D341Med (cell line): Measurements from ENCODE around the gene RTKN.
A peak's percentile ranks its signal among the peaks of the same experiment; 100 is the strongest.

Experiments
- DNase-seq: peaks from one replicate; pipeline ENCODE4 v3.0.0; 2012; ENCODE audit warnings: low spot score

Gene RTKN

DNA sequence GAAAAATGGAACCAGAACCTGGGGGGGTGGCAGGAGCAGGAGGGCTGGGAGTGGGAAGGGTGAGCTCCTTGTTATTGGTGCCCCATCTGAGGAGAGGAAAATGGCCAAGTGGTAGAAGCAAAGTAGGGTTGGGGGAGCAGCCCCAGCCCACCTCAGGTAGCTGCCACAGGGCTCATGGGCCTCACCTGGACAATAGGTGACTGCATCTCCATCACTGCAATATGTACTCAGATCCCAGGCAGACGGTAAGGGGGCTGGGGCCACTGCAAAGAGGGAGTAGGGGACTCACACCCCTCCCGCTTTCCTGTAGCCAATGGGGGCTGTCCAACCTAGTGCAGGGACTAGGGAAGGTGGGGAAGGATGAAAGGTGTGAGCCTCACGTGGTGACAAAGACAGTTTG, 24.5 kb downstream of the RTKN start:
- no peak for DNase-seq

DNA sequence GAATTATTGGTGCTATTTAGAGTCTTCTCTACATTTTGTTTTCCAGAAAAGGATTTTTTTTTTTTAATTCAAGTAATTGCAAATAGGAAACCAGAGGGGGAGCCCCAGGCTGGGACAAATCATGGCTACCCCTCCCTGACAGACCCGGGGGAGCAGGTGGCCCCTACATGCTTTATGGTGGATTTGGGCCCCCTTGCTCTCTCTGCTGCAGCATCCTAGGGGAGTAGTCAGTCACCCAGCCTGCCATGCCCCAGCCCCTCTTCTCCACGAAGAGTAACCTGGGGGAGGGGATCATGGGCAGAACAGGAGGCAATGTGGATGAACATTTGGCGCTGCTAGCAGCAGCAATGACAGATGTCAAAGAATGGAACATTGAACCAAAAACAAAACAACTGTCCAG, 25.0 kb downstream of the RTKN start:
- peak; percentile 13 for DNase-seq

DNA sequence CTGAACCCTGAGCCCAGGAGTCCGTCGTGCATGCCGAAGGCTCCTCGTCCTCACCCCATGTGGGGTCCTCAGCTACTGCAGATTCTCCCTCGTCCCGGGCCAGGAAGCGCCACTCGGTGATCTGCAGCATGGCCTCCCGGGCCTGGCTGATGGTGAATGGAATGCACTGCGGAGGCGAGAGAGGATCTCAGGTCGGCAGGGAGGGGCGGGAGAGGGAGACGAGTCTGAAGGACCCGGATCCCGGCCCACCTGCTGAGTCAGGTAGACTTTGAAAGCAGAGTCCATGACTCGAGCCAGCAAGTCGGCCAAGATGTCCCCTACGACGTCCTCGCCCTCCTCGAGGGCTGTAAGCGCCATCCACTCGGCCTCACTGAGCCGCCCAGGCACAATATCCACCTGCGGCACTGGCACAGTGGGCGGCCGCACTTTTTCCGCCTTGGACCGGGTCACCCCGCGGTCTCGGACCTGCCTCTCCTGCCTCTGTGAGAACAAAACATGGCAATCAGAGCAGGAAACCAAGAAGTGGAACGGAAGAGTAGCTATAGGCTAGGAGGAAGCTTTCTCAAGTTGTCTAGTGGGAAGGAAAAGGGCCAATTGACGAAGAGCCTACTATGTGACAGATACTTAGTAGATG, 25.9 kb downstream of the RTKN start:
- DNase-seq = peak; percentile 14

GRCh38 chr2:74414881-74415761, 26.6 kb downstream of the RTKN start:
- DNase-seq = no peak

- no peak for DNase-seq
These were observed 27.3 kb downstream of the RTKN start for GRCh38 chr2:74414441-74414840.

GRCh38 chr2:74413001-74413698, 28.6 kb downstream of the RTKN start:
- DNase-seq = no peak

- DNase-seq = no peak
These were observed 34.1 kb downstream of the RTKN start for GRCh38 chr2:74407682-74408081.

DNA sequence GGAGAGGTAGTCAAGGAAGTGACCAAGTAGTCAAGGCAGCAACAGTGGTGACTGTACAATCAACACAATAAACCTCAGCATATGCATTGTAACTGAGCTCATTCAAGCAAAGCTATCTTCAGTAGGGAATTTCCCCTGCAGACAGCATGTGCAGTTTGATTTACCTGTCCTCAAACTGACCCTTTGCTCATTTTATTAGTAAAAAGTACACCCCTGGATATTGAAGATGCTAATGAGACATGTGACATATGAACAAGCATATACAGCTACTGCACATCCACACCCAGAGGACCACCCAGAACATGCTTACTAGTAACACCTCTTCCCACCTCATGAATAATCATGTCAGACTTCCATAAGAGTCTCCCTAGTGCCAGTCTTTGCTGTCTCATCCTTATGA, 35.7 kb downstream of the RTKN start:
- DNase-seq = no peak

DNA sequence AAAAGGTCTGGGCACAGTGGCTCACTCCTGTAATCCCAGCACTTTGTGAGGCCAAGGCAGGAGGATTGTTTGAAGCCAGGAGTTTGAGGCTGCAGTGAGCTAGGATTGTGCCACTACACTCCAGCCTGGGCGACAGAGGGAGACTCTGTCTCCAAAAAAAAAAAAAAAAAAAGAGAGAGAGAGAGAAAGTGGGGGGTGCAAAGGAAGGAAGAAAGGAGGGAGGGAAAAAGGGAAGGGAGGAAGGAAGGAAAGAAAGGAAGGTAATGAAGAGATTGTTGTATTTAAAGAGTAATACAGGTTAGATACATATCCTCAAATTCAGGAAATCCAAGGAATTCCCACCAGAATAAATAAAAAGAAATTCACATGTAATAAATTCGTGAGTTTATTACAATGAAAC, 39.8 kb downstream of the RTKN start:
- DNase-seq = no peak

- DNase-seq = peak; percentile 49
These were observed 42.0 kb downstream of the RTKN start for GRCh38 chr2:74399785-74400184.

DNA sequence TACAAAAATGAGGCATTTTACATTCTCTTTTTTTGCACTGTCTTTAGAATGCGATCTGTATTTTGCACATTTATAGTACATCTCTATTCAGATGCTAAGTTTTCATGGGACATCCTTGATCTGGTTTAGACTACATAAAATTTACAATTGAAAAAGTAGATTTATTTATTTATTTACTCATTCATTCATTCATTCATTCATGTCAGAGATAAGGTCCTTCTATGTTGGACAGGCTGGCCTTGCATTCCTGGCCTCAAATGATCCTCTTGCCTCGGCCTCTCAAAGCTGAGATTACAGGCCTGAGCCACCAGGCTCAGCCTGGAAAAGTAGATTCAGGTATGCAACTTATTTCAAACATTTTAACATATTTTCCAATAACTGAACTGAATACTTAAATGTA, 45.6 kb downstream of the RTKN start:
- DNase-seq = no peak

DNA sequence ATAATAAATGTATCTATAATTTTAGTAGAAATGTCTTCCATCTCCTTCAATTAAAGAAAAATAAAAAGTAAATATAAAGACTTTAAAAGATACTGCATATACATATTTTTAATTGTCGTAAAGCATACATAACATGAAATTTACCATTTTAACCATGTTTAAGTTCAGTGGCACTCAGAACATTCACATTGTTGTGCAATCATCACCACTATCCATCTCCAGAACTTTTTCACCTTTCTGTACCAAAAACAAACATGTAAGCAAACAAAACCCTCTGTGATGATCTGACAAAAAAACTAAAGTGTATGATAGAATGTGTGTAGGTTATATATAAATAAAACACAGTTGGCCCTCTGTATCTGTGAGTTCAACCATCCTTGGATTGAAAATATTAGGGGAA, 48.2 kb downstream of the RTKN start:
- DNase-seq = no peak

DNA sequence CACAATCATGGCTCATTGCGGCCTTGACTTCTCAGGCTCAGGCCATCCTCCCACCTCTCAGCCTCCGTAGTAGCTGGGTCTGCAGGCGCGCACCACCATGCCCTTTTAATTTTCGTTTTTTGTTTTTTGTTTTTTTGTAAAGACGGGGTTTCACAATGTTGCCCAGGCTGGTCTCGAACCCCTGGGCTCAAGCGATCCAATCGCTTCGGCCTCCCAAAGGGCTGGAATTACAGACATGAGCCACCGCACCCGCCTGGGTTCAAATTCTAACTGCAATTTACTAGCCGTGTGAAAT, 49.3 kb downstream of the RTKN start:
- no peak for DNase-seq

- DNase-seq = peak; percentile 91
These were observed 49.9 kb downstream of the RTKN start for GRCh38 chr2:74391580-74392448.

DNA sequence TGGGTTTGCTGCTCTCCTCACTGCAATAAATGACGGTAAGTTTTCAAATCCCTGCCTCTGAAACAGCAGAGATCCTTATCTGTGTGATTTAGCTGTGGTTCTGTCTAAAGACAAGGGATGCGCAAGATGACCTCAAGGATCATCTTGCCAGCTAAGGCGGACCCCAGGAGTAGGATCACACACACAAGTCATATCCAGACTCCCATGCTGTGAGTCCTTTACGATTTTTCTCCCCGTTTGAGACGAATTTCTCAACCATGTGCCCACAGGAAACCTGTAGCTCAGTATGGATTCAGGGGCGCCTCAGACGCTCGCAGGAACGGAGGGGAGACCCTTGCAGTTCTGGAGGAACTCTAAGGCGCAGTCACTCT, 50.5 kb downstream of the RTKN start:
- no peak for DNase-seq

DNA sequence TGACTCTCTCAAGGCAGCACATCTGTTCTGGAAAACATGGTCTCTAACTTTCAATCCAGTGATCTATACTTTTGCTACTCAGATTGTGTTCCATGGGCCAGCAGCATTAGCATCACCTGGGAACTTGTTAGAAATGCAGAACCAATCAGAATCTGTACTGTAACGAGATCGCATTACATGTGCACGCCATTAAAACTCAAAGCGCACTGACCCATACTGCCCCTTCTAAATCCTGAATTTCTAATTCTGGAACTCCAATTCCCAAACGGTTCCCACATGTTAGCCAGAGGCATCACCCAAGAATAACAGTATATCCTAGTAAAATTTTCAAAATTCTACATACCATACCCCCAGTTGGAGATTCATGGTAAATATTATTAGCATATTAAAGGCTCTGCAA, 51.1 kb downstream of the RTKN start:
- DNase-seq = no peak

- DNase-seq = no peak
These were observed 54.4 kb downstream of the RTKN start for GRCh38 chr2:74387346-74387745.

DNA sequence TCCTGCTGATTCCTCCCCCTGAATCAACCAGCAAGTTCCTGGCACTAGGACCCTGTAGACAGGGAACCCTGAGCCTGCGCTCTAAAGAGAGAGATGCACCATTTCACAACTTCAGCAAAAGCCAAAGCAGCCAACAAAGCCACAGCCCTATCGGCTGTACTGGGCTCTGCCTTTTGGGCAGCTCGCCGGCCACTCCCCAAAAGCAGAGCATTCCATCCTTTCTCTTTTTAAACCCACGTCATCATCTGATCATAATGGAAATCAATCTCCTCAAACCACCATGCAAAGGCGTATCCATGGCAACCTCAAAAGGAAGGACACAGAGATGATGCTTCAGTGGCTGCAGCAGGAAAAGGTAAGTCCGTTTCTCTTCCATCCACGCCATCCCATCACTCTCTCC, 56.3 kb downstream of the RTKN start:
- no peak for DNase-seq

- no peak for DNase-seq
These were observed 57.7 kb downstream of the RTKN start for GRCh38 chr2:74384051-74384450.

DNA sequence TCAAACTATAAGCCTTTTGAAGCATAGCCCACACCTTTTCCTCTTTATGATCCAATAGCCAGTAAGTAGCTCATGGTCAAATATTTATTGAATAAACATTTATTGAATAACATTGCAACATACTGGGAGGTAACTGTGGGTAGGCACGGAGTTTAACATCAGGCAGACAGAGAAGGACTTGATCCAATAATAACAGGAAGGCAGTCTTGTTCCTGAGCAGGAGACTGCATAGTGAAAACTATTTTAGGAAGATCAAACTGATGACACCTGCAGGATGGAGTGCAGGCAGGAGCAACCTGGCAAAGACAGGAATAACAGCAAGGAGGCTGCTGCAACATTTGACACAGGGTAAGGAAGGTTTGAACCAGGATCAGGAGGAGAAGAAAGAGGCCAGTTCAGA, 58.5 kb downstream of the RTKN start:
- DNase-seq = no peak

DNA sequence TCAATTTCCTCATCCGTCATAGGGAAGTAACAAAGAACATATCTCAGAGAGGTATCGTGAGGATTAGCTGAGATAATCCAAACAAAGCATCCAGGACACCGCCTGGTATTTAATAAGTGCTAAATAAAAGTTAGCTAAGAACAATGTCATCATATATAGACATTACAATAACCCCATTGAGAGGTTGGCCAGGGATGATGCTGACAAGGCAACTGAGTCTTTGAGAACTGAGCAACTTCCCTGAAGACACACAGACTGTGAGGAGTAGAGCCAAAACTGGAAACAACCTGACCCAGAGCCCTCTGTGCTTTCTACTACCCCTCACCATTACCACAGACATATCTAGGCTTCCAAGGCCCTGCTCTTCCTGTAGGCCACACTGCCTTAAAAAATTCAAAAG, 60.0 kb downstream of the RTKN start:
- no peak for DNase-seq
